ENCODE measurements around the gene GATAD2B.

The GATAD2B gene

GRCh38 chr1:153780551-153780950 is 142.2 kb downstream of the GATAD2B start:
- Histone ChIP-seq H3K27me3 (ENCODE audit: insufficient read depth, low read length) (no peaks in the 10 kb centered on the region), H3K4me2 (ENCODE audit: low read length) (no peak overlapping the region), H2AFZ (ENCODE audit: low read length) (no peak overlapping the region), H3K27ac (ENCODE audit: low read depth, low read length, poor library complexity, severe bottlenecking) (no peak overlapping the region), H3K9me2 (ENCODE audit: low read depth, low read length) (no peaks in the 10 kb centered on the region), H3F3A (ENCODE audit: insufficient read depth, low read length) (no peaks in the 10 kb centered on the region), H3K9ac (ENCODE audit: low read length) (no peak overlapping the region), H3K4me1 (ENCODE audit: insufficient read depth, low read length, severe bottlenecking) (peaks cover 14% of the 10 kb centered on the region), H3K4me3 (ENCODE audit: low read depth, low read length, poor library complexity, severe bottlenecking) (no peak overlapping the region), H3K79me2 (ENCODE audit: insufficient read depth, low read length) (no peaks in the 10 kb centered on the region), H3K36me3 (ENCODE audit: insufficient read depth, low read length) (no peaks in the 10 kb centered on the region), H4K20me1 (ENCODE audit: insufficient read depth, low read length) (no peaks in the 10 kb centered on the region), H3K9me3 (ENCODE audit: low read length) (no peaks in the 10 kb centered on the region)
- no peak for TF ChIP-seq CTCF (IDR thresholded peaks at IDR 0.05; ENCODE audit: low read length)
- TF ChIP-seq EZH2 (IDR thresholded peaks at IDR 0.05; ENCODE audit: borderline replicate concordance, low read length) = no peak

GRCh38 chr1:153779781-153780541 is 142.8 kb downstream of the GATAD2B start:
- Histone ChIP-seq H3K4me3 (ENCODE audit: low read depth, low read length, poor library complexity, severe bottlenecking) (no peak overlapping the region), H3K9me2 (ENCODE audit: low read depth, low read length) (no peaks in the 10 kb centered on the region), H3K9ac (ENCODE audit: low read length) (no peak overlapping the region), H3K4me2 (ENCODE audit: low read length) (no peak overlapping the region), H3K27ac (ENCODE audit: low read depth, low read length, poor library complexity, severe bottlenecking) (no peak overlapping the region), H2AFZ (ENCODE audit: low read length) (no peak overlapping the region), H3K27me3 (ENCODE audit: insufficient read depth, low read length) (no peaks in the 10 kb centered on the region), H3K9me3 (ENCODE audit: low read length) (no peaks in the 10 kb centered on the region), H3K36me3 (ENCODE audit: insufficient read depth, low read length) (no peaks in the 10 kb centered on the region), H3F3A (ENCODE audit: insufficient read depth, low read length) (no peaks in the 10 kb centered on the region), H3K79me2 (ENCODE audit: insufficient read depth, low read length) (no peaks in the 10 kb centered on the region), H4K20me1 (ENCODE audit: insufficient read depth, low read length) (no peaks in the 10 kb centered on the region), H3K4me1 (ENCODE audit: insufficient read depth, low read length, severe bottlenecking) (peaks cover 17% of the 10 kb centered on the region)
- TF ChIP-seq CTCF (IDR thresholded peaks at IDR 0.05; ENCODE audit: low read length) (no peak), EZH2 (IDR thresholded peaks at IDR 0.05; ENCODE audit: borderline replicate concordance, low read length) (no peak)

GRCh38 chr1:153778824-153779519 is 143.8 kb downstream of the GATAD2B start:
- H3K36me3 ChIP-seq (ENCODE audit: insufficient read depth, low read length) = peaks cover 7% of the 10 kb centered on the region; the same call in 1 of the 2 replicates
- no peaks in the 10 kb centered on the region for H4K20me1 ChIP-seq (ENCODE audit: insufficient read depth, low read length)
- H3K4me1 ChIP-seq (ENCODE audit: insufficient read depth, low read length, severe bottlenecking) = peaks cover 21% of the 10 kb centered on the region
- no peak overlapping the region for H3K4me2 ChIP-seq (ENCODE audit: low read length)
- no peaks in the 10 kb centered on the region for H3K9me3 ChIP-seq (ENCODE audit: low read length)
- no peak overlapping the region for H3K27ac ChIP-seq (ENCODE audit: low read depth, low read length, poor library complexity, severe bottlenecking)
- no peak for TF ChIP-seq EZH2 (IDR thresholded peaks at IDR 0.05; ENCODE audit: borderline replicate concordance, low read length)
- no peak for TF ChIP-seq CTCF (IDR thresholded peaks at IDR 0.05; ENCODE audit: low read length)
- H2AFZ ChIP-seq (ENCODE audit: low read length) = no peak overlapping the region
- H3F3A ChIP-seq (ENCODE audit: insufficient read depth, low read length) = no peaks in the 10 kb centered on the region
- H3K27me3 ChIP-seq (ENCODE audit: insufficient read depth, low read length) = no peaks in the 10 kb centered on the region
- H3K9ac ChIP-seq (ENCODE audit: low read length) = no peak overlapping the region
- no peak overlapping the region for H3K4me3 ChIP-seq (ENCODE audit: low read depth, low read length, poor library complexity, severe bottlenecking)
- H3K79me2 ChIP-seq (ENCODE audit: insufficient read depth, low read length) = no peaks in the 10 kb centered on the region
- no peaks in the 10 kb centered on the region for H3K9me2 ChIP-seq (ENCODE audit: low read depth, low read length)

Measured in OCI-LY1 (cell line).